ENCODE measurements around the gene PPRC1.

The PPRC1 gene

DNA sequence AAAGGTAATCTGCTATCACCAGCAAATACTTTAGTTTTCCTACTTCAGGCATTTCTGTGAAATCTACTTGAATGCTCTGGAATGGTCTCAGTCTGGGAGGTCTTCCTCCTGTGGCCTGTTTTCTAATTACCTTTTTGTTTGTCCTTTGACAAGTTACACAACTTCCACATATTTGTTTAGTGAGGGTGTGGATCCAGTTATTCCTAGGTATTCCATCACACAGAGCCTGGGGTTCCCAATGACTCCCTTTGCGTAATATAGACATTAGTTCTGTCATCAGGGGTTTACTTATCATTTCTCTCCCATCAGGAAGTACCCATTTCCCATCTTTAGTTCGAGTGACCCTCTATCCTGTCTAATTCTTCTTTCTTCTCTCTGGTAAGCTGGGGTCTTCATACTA, 65.2 kb downstream of the PPRC1 start:
- TF ChIP-seq, protein P1, sequence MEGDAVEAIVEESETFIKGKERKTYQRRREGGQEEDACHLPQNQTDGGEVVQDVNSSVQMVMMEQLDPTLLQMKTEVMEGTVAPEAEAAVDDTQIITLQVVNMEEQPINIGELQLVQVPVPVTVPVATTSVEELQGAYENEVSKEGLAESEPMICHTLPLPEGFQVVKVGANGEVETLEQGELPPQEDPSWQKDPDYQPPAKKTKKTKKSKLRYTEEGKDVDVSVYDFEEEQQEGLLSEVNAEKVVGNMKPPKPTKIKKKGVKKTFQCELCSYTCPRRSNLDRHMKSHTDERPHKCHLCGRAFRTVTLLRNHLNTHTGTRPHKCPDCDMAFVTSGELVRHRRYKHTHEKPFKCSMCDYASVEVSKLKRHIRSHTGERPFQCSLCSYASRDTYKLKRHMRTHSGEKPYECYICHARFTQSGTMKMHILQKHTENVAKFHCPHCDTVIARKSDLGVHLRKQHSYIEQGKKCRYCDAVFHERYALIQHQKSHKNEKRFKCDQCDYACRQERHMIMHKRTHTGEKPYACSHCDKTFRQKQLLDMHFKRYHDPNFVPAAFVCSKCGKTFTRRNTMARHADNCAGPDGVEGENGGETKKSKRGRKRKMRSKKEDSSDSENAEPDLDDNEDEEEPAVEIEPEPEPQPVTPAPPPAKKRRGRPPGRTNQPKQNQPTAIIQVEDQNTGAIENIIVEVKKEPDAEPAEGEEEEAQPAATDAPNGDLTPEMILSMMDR (IDR thresholded peaks at IDR 0.05; ENCODE audit: control insufficient read depth, insufficient read depth, low read depth, low read length, missing control alignments), result no peak
- DNase-seq (ENCODE audit: low read depth), result no peak
- H3K4me3 ChIP-seq (ENCODE audit: control insufficient read depth, low read depth, low read length), result no peak overlapping the region
